ENCODE data around the gene SUN1.
"Not testable (repeated sequence)": the region's sequence is repeated elsewhere in the genome, so short reads cannot be mapped to it uniquely, and the experiment has no call there.

DNA sequence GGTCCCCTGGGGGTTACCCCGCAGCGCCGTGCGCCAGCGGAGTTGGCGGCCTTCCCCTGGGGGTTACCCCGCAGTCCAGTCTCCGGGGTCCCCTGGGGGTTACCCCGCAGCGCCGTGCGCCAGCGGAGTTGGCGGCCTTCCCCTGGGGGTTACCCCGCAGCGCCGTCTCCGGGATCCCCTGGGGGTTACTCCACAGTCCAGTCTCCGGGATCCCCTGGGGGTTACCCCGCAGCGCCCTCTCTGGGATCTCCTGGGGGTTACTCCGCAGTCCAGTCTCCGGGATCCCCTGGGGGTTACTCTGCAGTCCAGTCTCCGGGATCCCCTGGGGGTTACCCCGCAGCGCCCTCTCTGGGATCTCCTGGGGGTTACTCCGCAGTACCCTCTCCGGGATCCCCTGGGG lies 15.5 kb downstream of the SUN1 start:
- TF ChIP-seq, protein P1, sequence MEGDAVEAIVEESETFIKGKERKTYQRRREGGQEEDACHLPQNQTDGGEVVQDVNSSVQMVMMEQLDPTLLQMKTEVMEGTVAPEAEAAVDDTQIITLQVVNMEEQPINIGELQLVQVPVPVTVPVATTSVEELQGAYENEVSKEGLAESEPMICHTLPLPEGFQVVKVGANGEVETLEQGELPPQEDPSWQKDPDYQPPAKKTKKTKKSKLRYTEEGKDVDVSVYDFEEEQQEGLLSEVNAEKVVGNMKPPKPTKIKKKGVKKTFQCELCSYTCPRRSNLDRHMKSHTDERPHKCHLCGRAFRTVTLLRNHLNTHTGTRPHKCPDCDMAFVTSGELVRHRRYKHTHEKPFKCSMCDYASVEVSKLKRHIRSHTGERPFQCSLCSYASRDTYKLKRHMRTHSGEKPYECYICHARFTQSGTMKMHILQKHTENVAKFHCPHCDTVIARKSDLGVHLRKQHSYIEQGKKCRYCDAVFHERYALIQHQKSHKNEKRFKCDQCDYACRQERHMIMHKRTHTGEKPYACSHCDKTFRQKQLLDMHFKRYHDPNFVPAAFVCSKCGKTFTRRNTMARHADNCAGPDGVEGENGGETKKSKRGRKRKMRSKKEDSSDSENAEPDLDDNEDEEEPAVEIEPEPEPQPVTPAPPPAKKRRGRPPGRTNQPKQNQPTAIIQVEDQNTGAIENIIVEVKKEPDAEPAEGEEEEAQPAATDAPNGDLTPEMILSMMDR (conservative IDR thresholded peaks at IDR 0.05; ENCODE audit: low read length): not testable (repeated sequence)
- not testable (repeated sequence) for TF ChIP-seq EZH2phosphoT487 (IDR thresholded peaks at IDR 0.05; ENCODE audit: borderline replicate concordance, low read depth, low read length)
